ENCODE results near the gene KLC1.

The KLC1 gene

GRCh38 chr14:103739793-103740501 is 110.9 kb downstream of the KLC1 start:
- DNase-seq, result peak in 2 of 10 donors; percentile 80
- intact Hi-C loops (cut with DNase I), result no loop called here

- peak in 2 of 10 donors; percentile 61 to 81 for DNase-seq
- intact Hi-C loops (cut with DNase I), result no loop called here
Measured at GRCh38 chr14:103740991-103741689, 112.1 kb downstream of the KLC1 start.

- peak in 2 of 10 donors; percentile 49 to 68 for DNase-seq
- intact Hi-C loops (cut with DNase I), result no loop called here
Measured at GRCh38 chr14:103741876-103742275, 112.9 kb downstream of the KLC1 start.

GRCh38 chr14:103742499-103743255 is 113.7 kb downstream of the KLC1 start:
- intact Hi-C loops (cut with DNase I), result no loop called here
- peak in 2 of 10 donors; percentile 44 to 53 for DNase-seq

- intact Hi-C loops (cut with DNase I), result no loop called here
- DNase-seq, result peak in 1 of 10 donors; percentile 65
Measured at GRCh38 chr14:103743691-103744090, 114.7 kb downstream of the KLC1 start.

GRCh38 chr14:103744621-103745395 is 115.8 kb downstream of the KLC1 start:
- peak in 1 of 10 donors; percentile 62 for DNase-seq
- intact Hi-C loops (cut with DNase I), result no loop called here

- intact Hi-C loops (cut with DNase I), result no loop called here
- peak in 1 of 10 donors; percentile 29 for DNase-seq
Measured at GRCh38 chr14:103745424-103745823, 116.4 kb downstream of the KLC1 start.

GRCh38 chr14:103746701-103747100 is 117.7 kb downstream of the KLC1 start:
- DNase-seq, result peak in 4 of 10 donors; percentile 58 to 91 (median 88)
- intact Hi-C loops (cut with DNase I), result no loop called here

- intact Hi-C loops (cut with DNase I), result no loop called here
- DNase-seq, result peak in 1 of 10 donors; percentile 79
Measured at GRCh38 chr14:103748534-103748857, 119.5 kb downstream of the KLC1 start.

- intact Hi-C loops (cut with DNase I), result no loop called here
- peak in 1 of 10 donors; percentile 10 for DNase-seq
Measured at GRCh38 chr14:103749452-103749851, 120.4 kb downstream of the KLC1 start.

GRCh38 chr14:103749860-103750259 is 120.8 kb downstream of the KLC1 start:
- intact Hi-C loops (cut with DNase I), result no loop called here
- no peak for DNase-seq
